SK-N-SH (cell line): ENCODE results near the gene CCDC192.

ENCODE experiments used
- CTCF ChIP-seq: fragments of 200-600 bp; sonication (generic); IDR thresholded peaks from 2 replicates; pipeline ENCODE4 v1.6.1; 2017; ENCODE audit warnings: antibody characterized with exemption, mild to moderate bottlenecking, moderate library complexity
- EZH2phosphoT487 ChIP-seq: fragments of 200-600 bp; sonication (generic); IDR thresholded peaks from 2 replicates; pipeline ENCODE4 v1.6.1; 2017; ENCODE audit warnings: low read depth, mixed run types, mild to moderate bottlenecking, antibody characterized with exemption, moderate library complexity, borderline replicate concordance
- JUND ChIP-seq: IDR thresholded peaks from 2 replicates; pipeline ENCODE4 v1.4.0; 2012
- MXI1 ChIP-seq: IDR thresholded peaks from 2 replicates; pipeline ENCODE4 v1.6.1; 2012; ENCODE audit warnings: mild to moderate bottlenecking, low read depth, low read length, improper control_type of control experiment
- NRF1 ChIP-seq: IDR thresholded peaks from 2 replicates; pipeline ENCODE4 v1.6.1; 2012; ENCODE audit warnings: low read depth, mild to moderate bottlenecking, low read length
- PBX3 ChIP-seq: IDR thresholded peaks from 2 replicates; pipeline ENCODE4; 2012
- POLR2AphosphoS5 ChIP-seq: IDR thresholded peaks from 2 replicates; pipeline ENCODE4 v1.6.1; 2012; ENCODE audit warnings: low read depth, low read length
- RAD21 ChIP-seq: IDR thresholded peaks from 2 replicates; pipeline ENCODE4 v1.6.1; 2012; ENCODE audit warnings: mild to moderate bottlenecking, low read length
- RFX5 ChIP-seq: IDR thresholded peaks from 2 replicates; pipeline ENCODE4 v1.6.1; 2012; ENCODE audit warnings: mild to moderate bottlenecking, improper control_type of control experiment, low read length
- TEAD4 ChIP-seq: IDR thresholded peaks from 2 replicates; pipeline ENCODE4 v1.4.0; 2012; ENCODE audit warnings: mild to moderate bottlenecking, borderline replicate concordance; ENCODE audit not compliant: insufficient read depth
- USF1 ChIP-seq: IDR thresholded peaks from 2 replicates; pipeline ENCODE4 v1.4.0; 2012; ENCODE audit warnings: low read depth, borderline replicate concordance

GRCh38 chr5:127970854-127971425 lies 267.7 kb downstream of the CCDC192 start:
- TF ChIP-seq CTCF (no peak), NRF1 (no peak), JUND (no peak), POLR2AphosphoS5 (no peak), PBX3 (no peak), RFX5 (no peak), RAD21 (no peak), USF1 (no peak), EZH2phosphoT487 (no peak), MXI1 (no peak), TEAD4 (no peak)
